GM21526 (cell line): ENCODE results near the gene EVC2.
"Not testable (repeated sequence)": the region's sequence is repeated elsewhere in the genome, so short reads cannot be mapped to it uniquely, and the experiment has no call there.

Source experiments
- ATAC-seq: cut with Tn5 transposase; IDR thresholded peaks from one replicate; pipeline ENCODE4 v1.9.1; 2021; ENCODE audit warnings: moderate library complexity; ENCODE audit not compliant: unreplicated experiment, low FRiP score

EVC2 gene

DNA sequence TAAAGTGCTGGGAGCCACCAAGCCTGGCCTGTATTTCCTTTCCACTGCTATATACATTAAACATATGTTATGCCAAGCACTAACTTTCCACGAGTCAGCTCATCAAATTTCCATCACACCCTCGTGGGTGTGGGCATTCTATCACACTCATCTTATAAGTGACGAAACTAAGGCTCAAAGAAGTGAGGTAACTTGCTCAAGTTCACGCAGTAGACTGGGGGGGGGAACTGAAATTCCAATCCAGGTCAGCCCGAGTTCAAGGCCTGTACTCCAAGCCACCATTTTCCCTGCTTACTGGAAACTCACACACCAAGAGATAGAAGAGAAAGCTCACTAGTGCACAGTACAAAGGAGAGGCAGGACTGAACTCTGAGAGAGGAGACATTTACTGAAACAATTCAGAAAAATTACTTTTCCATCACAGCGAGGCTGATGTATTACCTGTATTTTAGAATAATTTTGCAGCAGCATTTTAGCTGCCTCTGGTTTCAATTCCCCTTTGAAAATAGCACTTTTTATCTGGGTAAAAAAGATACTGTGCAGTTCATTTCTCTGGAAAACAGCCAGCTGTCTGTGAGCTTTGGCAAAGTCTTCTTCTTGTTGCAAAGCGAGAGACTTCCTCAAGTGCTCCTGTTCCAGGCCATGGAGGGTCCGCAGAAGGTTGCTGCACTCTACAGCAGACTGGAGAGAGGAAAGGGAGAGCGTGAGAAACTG is 76.8 kb downstream of the EVC2 start:
- ATAC-seq = no peak

DNA sequence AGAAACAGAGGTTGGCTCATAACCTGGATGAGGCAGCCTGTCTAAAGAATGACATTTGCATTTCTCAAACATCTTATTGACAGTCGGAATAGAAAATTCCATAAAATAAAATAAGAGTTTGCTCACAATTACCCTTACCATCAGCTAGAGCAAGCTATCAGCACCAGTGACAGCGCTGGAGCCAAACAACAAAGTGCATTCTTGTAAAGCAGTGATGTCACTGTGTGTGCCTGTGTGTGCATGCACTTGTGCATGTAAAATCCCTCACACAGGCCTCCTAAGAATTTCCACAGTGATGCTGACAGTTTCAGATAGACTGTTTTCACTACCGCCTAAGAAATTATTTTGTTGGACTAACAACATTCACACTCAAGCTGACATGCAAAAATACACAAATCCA is 77.6 kb downstream of the EVC2 start:
- ATAC-seq = no peak

- no peak for ATAC-seq
Observed at GRCh38 chr4:5629542-5629941, 78.8 kb downstream of the EVC2 start.

GRCh38 chr4:5626913-5627312 is 81.4 kb downstream of the EVC2 start:
- no peak for ATAC-seq

- no peak for ATAC-seq
Observed at GRCh38 chr4:5622596-5622995, 85.8 kb downstream of the EVC2 start.

DNA sequence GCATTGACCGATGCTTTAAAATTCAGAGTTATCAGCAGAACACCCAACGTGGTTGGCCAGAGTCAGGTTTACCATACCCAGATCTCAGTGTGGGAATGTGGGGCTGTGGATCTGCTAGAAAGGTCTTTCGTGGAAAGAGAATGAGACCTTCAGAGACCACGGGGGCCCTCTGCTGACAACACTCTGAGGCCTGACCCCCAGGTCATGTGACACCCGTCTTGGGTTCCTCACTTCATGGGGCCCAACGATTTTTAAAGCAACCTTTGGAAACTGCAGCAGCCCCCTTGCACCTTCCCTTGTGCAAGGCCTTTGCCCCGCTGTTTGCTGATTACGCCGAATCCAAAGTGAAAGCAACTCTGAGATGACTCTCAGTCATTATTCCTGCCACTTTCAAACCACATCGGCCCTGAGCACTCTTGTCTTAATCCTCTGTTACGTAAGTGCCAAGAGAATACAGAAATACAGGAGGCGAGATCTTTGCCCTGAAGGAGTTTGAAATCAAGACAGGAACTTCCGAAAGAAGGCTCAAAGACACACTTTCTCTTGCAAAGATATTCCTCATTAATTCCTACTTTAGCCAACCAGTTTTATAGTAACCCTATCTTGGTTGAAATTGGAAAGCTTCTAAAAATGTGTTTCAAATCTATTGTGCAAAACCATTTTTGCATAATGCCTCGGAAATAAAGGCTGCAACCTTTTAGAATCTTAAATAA is 88.3 kb downstream of the EVC2 start:
- no peak for ATAC-seq

GRCh38 chr4:5618051-5618960 is 90.1 kb downstream of the EVC2 start:
- no peak for ATAC-seq

DNA sequence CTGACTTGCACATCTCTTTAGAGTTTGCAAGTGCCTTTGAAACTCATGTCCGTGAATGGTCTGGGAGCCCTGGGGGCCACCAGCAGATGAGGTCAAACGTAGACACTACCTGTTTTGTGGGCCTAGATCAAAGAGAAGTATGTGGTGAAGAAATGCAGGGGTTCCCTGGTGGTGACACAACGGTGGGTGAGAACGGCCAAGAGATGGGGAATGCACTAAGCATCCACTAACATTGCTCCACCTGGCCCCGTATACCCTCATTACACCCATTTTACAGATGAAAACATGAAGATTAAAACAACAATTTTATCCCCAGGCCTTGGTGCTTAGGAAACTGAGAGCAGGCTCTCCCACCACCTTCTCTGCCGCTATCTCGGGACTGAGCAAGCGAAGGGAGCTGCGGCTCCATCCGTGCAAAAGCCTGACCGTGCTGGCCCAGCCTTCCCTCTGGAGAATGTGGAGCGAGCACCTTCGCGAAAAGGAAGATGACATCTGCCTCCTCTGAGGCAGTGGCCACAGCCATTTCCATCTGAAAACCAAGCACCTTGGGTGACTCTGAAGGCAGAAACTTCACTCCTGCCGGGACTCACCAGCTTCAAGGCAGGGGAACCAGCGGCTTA is 91.9 kb downstream of the EVC2 start:
- no peak for ATAC-seq

DNA sequence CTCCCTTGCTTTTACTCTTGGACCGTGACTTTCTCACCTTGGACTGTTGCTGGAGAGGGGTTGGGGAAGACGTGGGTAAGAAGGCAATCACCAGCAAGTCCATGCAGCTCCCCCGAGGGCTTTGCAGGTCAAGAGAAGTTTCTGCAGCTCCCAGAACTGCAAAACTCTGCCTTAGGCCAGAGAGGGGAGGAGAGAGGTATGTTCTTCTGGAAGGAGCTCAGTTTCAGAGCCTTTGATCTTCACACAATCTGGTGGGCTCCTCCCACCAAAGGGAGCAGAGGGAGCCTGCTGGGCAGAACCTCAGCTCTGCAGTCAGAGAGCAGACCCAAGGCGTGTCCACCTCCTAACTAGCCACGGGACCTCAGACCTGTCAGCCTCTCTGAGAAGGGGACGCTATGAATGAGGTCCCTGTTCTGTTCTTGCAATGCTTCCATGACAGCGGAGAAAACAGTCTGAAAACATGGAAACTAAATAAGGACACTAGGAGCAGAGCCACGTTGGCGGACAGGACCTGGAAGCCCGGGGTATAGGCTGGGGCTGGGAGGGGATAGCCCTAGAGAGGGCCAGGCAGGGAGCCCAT is 92.8 kb downstream of the EVC2 start:
- ATAC-seq = no peak

GRCh38 chr4:5611750-5612149 is 96.6 kb downstream of the EVC2 start:
- no peak for ATAC-seq

DNA sequence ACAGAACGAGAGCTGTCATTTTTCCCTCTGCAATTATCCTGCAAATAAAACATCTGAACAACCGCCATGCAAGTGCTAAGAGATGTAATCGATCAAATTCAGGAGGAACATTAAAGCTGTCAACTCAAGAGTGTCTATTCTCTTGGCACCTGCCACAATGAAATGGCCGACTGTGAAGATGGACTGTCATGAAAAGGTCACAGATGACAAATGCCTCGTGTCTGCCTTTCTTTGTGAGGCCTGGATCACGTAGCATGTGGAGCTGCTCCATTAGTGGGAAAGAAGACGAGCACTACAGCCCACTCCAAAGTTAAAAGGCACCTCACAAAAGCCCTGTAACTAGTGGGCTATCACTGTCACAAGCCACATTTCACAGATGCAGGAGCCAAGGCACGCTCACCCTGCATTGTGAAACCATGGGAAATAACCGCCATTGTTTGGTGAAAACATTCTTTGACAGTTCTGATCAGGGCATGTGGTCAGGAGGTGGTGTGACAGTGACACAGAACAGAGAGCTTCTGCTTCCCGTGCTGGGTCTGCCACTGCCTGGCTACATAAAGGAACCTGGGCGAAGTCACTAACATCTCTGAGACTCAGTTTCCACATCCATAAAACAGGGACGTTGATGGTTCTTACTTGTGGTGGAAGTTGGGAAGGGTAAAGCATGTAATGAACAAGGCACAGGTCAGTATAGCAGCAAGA is 98.9 kb downstream of the EVC2 start:
- no peak for ATAC-seq

DNA sequence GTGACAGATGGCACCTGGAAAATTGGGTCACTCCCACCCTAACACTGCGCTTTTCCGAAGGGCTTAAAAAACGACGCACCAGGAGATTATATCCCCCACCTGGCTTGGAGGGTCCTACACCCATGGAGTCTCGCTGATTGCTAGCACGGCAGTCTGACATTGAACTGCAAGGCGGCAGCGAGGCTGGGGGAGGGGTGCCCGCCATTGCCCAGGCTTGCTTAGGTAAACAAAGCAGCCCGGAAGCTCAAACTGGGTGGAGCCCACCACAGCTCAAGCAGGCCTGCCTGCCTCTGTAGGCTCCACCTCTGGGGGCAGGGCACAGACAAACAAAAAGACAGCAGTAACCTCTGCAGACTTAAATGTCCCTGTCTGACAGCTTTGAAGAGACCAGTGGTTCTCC is 114.5 kb downstream of the EVC2 start:
- ATAC-seq = not testable (repeated sequence)

DNA sequence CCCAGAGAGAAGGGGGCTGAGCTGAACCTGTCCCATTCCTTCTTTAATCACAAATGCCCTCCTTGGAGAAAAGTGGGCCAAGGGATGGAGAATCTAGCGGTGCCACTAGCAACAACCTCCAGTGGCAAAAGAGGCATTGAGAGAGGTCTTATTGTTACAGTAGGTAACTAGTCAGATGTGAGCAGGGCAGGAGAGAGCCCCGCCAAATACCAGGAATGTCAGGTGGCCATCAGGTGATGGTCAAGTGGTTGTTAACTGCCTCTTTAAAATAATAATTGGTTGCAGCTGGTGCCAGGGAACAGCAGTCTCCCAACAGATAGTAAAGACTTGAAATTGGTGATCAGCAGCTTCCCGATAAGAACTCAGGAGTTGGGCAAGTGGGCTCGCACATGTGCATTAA is 116.1 kb downstream of the EVC2 start:
- ATAC-seq = no peak

- no peak for ATAC-seq
Observed at GRCh38 chr4:5589495-5589894, 118.9 kb downstream of the EVC2 start.

GRCh38 chr4:5588046-5588445 is 120.3 kb downstream of the EVC2 start:
- ATAC-seq = no peak

GRCh38 chr4:5575941-5576340 is 132.4 kb downstream of the EVC2 start:
- no peak for ATAC-seq

DNA sequence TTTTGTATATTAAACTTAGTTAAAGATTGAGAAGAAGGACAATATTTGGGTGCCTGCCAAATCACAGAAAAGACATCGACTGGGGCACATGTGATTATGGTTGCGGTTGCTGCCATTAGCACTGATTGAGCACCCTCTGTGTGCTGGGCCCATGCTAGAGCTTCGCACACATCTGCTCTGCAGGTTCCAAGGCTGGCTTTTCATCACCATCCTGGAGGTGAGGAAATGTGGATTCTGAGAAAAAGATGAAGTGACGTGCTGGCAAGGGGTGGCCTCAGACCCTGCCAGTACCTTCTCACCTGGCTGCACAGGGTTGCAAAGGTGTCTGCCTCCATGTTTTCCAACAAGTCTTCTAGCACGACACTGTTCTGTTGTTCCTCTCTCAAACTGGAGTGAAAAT is 134.0 kb downstream of the EVC2 start:
- no peak for ATAC-seq

GRCh38 chr4:5573965-5574364 is 134.4 kb downstream of the EVC2 start:
- no peak for ATAC-seq

GRCh38 chr4:5572751-5573150 is 135.6 kb downstream of the EVC2 start:
- ATAC-seq = no peak

GRCh38 chr4:5572114-5572513 is 136.2 kb downstream of the EVC2 start:
- ATAC-seq = no peak
